Endometrial microvascular endothelial cells (primary cell): ENCODE measurements around the gene FIG4. TPM values are rescaled to one million over a fixed set of nuclear protein-coding genes. Genes with fewer than 3 reads are reported as not detected.
"Not testable (repeated sequence)": the region's sequence is repeated elsewhere in the genome, so short reads cannot be mapped to it uniquely, and the experiment has no call there.

Experiments
- in situ Hi-C: cut with HindIII; loops from 2 replicates; pipeline ENCODE4 v1.10.0; 2017; ENCODE audit warnings: low sequenced_read_pairs, low pct_unique_long_range_greater_than_20kb; ENCODE audit errors: inconsistent ontology term
- total RNA-seq: library from RNA; depleted of rRNA; stranded (reverse); fragments of >200 nt; gene quantifications from one replicate; pipeline ENCODE4 v1.2.3, GENCODE V29; 2015; ENCODE audit errors: inconsistent ontology term

The FIG4 gene
- total RNA-seq, 1 donor from 2014 or later, result 16.7 TPM

GRCh38 chr6:109738667-109739066 is 47.6 kb downstream of the FIG4 start:
- in situ Hi-C loops, result no loop called here

GRCh38 chr6:109739686-109740085 is 48.6 kb downstream of the FIG4 start:
- in situ Hi-C loops, result no loop called here

GRCh38 chr6:109740787-109741186 is 49.7 kb downstream of the FIG4 start:
- in situ Hi-C loops, result no loop called here

- in situ Hi-C loops, result no loop called here
Measured at GRCh38 chr6:109743739-109744138, 52.6 kb downstream of the FIG4 start.

- in situ Hi-C loops, result not testable (repeated sequence)
Measured at GRCh38 chr6:109744779-109745178, 53.7 kb downstream of the FIG4 start.

- in situ Hi-C loops, result no loop called here
Measured at GRCh38 chr6:109747221-109747620, 56.1 kb downstream of the FIG4 start.

GRCh38 chr6:109759098-109759955 is 68.2 kb downstream of the FIG4 start:
- in situ Hi-C loops, result no loop called here

- in situ Hi-C loops, result no loop called here
Measured at GRCh38 chr6:109760208-109760607, 69.1 kb downstream of the FIG4 start.

GRCh38 chr6:109762166-109762565 is 71.1 kb downstream of the FIG4 start:
- in situ Hi-C loops, result no loop called here

- in situ Hi-C loops, result no loop called here
Measured at GRCh38 chr6:109762769-109763441, 71.8 kb downstream of the FIG4 start.

GRCh38 chr6:109766167-109766566 is 75.1 kb downstream of the FIG4 start:
- in situ Hi-C loops, result no loop called here

- in situ Hi-C loops, result no loop called here
Measured at GRCh38 chr6:109767961-109768360, 76.9 kb downstream of the FIG4 start.

- in situ Hi-C loops, result no loop called here
Measured at GRCh38 chr6:109768485-109768884, 77.4 kb downstream of the FIG4 start.

- in situ Hi-C loops, result no loop called here
Measured at GRCh38 chr6:109769213-109769612, 78.1 kb downstream of the FIG4 start.

- in situ Hi-C loops, result no loop called here
Measured at GRCh38 chr6:109770047-109770446, 79.0 kb downstream of the FIG4 start.

- in situ Hi-C loops, result no loop called here
Measured at GRCh38 chr6:109770779-109771178, 79.7 kb downstream of the FIG4 start.

- in situ Hi-C loops, result not testable (repeated sequence)
Measured at GRCh38 chr6:109771939-109772755, 81.1 kb downstream of the FIG4 start.

GRCh38 chr6:109772883-109773431 is 81.9 kb downstream of the FIG4 start:
- in situ Hi-C loops, result no loop called here

GRCh38 chr6:109781001-109781400 is 89.9 kb downstream of the FIG4 start:
- in situ Hi-C loops, result no loop called here
